ENCODE data around the gene TNIP1.

TNIP1 gene, protein sequence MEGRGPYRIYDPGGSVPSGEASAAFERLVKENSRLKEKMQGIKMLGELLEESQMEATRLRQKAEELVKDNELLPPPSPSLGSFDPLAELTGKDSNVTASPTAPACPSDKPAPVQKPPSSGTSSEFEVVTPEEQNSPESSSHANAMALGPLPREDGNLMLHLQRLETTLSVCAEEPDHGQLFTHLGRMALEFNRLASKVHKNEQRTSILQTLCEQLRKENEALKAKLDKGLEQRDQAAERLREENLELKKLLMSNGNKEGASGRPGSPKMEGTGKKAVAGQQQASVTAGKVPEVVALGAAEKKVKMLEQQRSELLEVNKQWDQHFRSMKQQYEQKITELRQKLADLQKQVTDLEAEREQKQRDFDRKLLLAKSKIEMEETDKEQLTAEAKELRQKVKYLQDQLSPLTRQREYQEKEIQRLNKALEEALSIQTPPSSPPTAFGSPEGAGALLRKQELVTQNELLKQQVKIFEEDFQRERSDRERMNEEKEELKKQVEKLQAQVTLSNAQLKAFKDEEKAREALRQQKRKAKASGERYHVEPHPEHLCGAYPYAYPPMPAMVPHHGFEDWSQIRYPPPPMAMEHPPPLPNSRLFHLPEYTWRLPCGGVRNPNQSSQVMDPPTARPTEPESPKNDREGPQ

DNA sequence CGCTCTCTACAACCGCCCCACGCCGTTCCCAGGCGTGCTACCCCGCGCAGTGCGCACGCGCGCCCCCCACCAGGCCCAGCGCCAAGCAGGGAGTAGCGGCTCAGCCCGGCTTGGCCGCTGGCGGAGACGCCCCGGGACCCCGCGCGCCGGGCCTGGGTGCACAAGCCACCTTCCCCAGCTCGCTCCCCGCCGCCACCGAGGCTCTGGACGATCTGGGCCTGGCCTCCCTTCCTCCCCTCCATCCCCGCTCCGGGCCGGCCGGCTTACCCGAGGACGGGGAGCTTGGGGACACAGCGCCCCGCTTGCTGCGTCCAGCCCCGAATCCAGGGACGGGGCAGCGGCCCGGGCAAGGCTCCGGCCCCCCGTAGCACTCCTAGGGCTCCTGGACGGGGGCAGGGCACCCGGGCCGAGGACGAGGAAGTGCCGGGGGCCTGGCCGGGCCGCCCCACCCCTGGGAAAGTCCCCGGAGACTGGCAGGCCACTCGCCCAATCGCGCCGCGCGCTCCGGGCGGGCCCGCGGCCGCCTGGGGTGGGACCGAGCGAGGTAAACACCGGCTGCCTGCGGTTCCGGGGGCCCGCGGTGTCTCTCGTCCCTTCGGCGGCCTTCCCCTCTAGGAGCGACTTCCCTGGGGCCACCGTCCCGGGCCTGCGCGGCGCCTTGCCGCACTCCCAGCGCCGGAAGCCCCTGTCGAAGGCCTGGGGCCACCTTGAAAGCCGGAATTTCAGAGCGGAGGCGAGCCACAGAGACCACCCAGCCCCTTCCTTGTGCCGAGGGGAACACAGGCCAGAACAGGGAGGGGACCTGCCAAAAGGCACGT is at the start of gene TNIP1:
TSS of gene TNIP1 (minus strand) at position 422 of the 818 bp plus-strand sequence. CDS start 15,939 bp downstream, outside the sequence.
- H3K4me1 ChIP-seq (ENCODE audit: control insufficient read depth, insufficient read depth, low read length) = peaks cover 8% of the 10 kb centered on the region
- H3K9me3 ChIP-seq (ENCODE audit: control insufficient read depth, insufficient read depth, low read length) = no peaks in the 10 kb centered on the region
- no peaks in the 10 kb centered on the region for H3K36me3 ChIP-seq (ENCODE audit: control insufficient read depth, insufficient read depth, low read length)
- peak within 1 kb of the TSS; percentile 80 for H3K4me3 ChIP-seq (ENCODE audit: low read depth, low read length)
- H3K9ac ChIP-seq (ENCODE audit: low read depth, low read length) = peak within 1 kb of the TSS; percentile 76
- peaks cover 4% of the 10 kb centered on the region for H3K27me3 ChIP-seq (ENCODE audit: control insufficient read depth, insufficient read depth, low read length)

DNA sequence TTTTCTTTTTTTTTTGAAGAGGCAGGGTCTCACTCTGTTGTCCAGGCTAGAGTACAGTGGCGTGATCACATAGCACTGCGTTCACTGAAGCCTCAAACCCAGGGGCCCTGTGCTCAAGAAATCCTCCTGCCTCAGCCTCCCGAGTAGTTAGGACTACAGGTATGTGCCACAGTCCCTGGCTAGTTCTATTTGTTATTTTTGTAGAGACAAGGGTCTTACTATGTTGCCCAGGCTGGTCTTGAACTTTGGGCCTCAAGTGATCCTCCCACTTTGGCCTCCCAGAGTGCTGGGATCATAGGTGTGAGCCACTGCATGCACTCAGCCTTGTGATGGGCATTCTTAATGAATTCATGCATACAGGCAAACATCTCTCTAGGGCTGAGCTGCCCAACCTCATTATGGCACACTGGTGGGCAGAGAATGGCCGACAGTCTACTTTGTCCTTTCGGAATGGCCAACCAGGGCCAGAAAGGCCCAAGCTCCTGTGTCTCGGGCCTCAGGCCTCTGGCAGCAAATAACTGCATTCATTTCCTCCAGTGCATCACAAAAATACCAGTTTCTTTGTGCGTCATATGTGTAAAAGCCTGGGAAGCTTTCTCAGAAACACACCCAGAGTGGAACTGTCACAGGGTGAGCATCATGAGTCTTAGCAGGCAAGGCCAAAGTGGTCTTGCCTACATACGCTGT is 49.5 kb upstream of the TNIP1 start:
- no peaks in the 10 kb centered on the region for H3K9me3 ChIP-seq (ENCODE audit: control insufficient read depth, insufficient read depth, low read length)
- H3K4me3 ChIP-seq (ENCODE audit: low read depth, low read length) = no peak overlapping the region
- H3K36me3 ChIP-seq (ENCODE audit: control insufficient read depth, insufficient read depth, low read length) = peaks cover 11% of the 10 kb centered on the region
- no peak overlapping the region for H3K9ac ChIP-seq (ENCODE audit: low read depth, low read length)
- H3K4me1 ChIP-seq (ENCODE audit: control insufficient read depth, insufficient read depth, low read length) = no peaks in the 10 kb centered on the region
- no peaks in the 10 kb centered on the region for H3K27me3 ChIP-seq (ENCODE audit: control insufficient read depth, insufficient read depth, low read length)

DNA sequence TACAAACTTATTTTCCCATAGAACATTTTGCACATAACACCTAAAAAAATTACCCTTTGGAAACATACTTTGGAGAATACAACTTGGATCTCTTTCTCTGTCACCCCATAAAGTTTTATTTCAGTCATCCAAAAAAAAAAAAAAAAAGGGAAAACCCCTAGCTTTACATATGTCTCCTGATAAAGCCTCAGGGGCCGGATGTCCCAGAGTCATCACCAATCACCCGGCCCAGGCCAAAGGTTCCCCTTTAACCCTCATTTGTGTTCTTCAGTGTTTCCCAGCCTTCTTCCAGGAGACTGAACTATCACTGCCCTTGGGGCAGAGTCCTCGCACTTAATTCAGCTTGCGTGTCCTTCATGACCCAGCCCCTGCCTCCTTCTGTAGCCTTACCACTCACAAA is 48.0 kb upstream of the TNIP1 start:
- no peaks in the 10 kb centered on the region for H3K4me1 ChIP-seq (ENCODE audit: control insufficient read depth, insufficient read depth, low read length)
- no peaks in the 10 kb centered on the region for H3K9me3 ChIP-seq (ENCODE audit: control insufficient read depth, insufficient read depth, low read length)
- no peak overlapping the region for H3K4me3 ChIP-seq (ENCODE audit: low read depth, low read length)
- H3K36me3 ChIP-seq (ENCODE audit: control insufficient read depth, insufficient read depth, low read length) = peaks cover 8% of the 10 kb centered on the region
- H3K27me3 ChIP-seq (ENCODE audit: control insufficient read depth, insufficient read depth, low read length) = no peaks in the 10 kb centered on the region
- H3K9ac ChIP-seq (ENCODE audit: low read depth, low read length) = no peak overlapping the region

DNA sequence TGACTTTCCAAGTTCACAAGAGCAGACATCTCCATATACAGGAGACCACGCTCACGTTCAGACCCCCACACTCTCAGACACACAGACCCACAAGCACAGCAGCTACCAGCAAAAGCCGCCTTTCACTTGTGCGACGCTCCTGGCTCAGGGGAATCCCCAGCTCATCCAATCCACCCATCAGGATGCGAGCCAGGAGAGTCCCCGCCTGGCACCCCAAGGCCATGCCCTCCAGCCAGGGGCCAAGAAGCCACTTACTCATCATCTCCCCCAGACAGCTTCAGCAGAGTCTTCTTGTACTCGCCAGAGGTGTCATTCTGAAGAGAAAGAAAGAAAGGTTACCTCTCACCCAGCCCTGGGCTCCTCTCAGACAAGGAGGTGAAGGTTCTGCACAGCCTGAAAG is 47.1 kb upstream of the TNIP1 start:
- peaks cover 10% of the 10 kb centered on the region for H3K36me3 ChIP-seq (ENCODE audit: control insufficient read depth, insufficient read depth, low read length)
- H3K4me1 ChIP-seq (ENCODE audit: control insufficient read depth, insufficient read depth, low read length) = no peaks in the 10 kb centered on the region
- H3K4me3 ChIP-seq (ENCODE audit: low read depth, low read length) = no peak overlapping the region
- no peaks in the 10 kb centered on the region for H3K9me3 ChIP-seq (ENCODE audit: control insufficient read depth, insufficient read depth, low read length)
- no peaks in the 10 kb centered on the region for H3K27me3 ChIP-seq (ENCODE audit: control insufficient read depth, insufficient read depth, low read length)
- H3K9ac ChIP-seq (ENCODE audit: low read depth, low read length) = no peak overlapping the region

DNA sequence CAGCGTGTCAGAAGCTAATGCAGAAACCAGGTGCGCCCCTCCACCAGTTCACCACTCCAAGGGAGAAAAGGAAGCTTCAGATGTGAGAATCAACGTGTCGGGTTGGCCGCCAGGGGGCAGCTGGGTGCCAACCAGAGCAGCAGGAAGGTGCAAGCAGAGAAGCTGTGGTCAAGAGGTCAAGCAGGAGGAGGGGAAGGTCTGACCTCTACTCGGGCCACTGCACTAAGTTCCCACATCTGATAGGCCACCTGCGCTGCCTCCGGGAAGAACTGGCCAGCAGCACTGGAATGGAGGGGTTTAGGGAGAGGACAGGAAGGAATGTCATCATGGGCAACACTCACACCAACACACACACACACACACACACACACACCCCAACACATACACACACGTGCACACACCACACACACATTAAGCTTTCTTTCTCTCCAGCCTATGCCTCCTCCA is 45.4 kb upstream of the TNIP1 start:
- H3K27me3 ChIP-seq (ENCODE audit: control insufficient read depth, insufficient read depth, low read length) = no peaks in the 10 kb centered on the region
- no peak overlapping the region for H3K9ac ChIP-seq (ENCODE audit: low read depth, low read length)
- no peaks in the 10 kb centered on the region for H3K9me3 ChIP-seq (ENCODE audit: control insufficient read depth, insufficient read depth, low read length)
- peaks cover 22% of the 10 kb centered on the region for H3K36me3 ChIP-seq (ENCODE audit: control insufficient read depth, insufficient read depth, low read length)
- no peak overlapping the region for H3K4me3 ChIP-seq (ENCODE audit: low read depth, low read length)
- H3K4me1 ChIP-seq (ENCODE audit: control insufficient read depth, insufficient read depth, low read length) = no peaks in the 10 kb centered on the region

DNA sequence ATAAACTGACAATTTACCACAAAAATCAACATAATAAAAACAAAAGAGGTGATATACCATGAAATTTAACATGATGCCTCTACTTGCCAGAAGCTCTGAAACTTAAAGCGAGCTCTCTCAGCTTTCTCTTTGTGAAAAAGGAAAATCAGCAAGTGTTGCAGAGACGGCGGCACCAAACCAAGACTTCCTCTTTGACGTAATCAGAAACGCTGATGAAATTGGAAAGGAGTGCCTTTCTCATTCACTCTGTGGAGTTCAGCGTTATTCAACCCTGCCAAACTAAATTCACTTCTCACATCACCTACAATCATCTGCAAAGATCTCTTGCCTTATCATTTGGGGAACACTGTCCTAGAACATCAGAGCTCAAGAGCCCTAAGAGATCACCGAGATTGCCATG is 44.6 kb upstream of the TNIP1 start:
- no peaks in the 10 kb centered on the region for H3K27me3 ChIP-seq (ENCODE audit: control insufficient read depth, insufficient read depth, low read length)
- H3K9me3 ChIP-seq (ENCODE audit: control insufficient read depth, insufficient read depth, low read length) = no peaks in the 10 kb centered on the region
- no peaks in the 10 kb centered on the region for H3K4me1 ChIP-seq (ENCODE audit: control insufficient read depth, insufficient read depth, low read length)
- no peak overlapping the region for H3K9ac ChIP-seq (ENCODE audit: low read depth, low read length)
- peaks cover 22% of the 10 kb centered on the region for H3K36me3 ChIP-seq (ENCODE audit: control insufficient read depth, insufficient read depth, low read length)
- no peak overlapping the region for H3K4me3 ChIP-seq (ENCODE audit: low read depth, low read length)

DNA sequence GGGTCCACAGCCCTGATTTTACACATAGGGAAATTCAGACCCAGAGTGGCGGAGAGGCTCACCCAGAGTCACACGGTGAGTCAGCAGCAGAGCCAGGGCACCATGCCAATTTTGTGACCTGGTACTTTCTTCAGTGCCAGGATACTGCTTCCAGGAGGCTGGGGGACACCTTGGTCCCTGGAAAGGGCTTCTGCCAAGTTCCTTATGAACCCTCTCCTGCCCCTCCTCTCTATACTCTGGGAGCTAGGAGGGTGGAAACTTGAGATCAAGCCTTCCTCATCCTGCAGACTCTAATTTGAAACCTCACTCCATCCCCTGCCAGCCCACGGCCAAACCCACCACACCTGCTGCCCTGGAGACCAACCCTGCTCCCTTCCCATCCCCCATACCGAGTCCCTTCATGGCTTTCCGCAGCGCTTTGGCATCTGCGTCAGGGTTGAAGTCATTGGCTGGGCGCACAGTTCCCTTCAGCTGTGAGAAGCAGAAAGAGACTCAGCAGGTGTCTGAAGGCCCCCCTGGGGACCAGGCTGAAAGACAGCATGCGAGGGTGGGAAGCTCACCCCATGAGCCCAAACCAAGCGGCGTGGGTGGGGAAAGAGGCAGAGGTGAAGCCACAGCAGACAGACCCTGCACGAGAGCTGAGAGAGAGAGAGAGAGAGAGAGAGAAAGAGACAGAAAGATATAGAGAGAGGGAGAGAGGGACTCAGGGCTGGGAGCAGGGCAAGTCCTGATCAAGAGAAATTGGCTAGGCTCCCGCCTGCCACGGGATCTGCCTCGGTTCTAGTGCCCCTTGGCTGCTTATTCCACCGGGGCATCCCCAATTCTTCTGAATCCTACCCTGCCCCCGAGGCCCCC is 43.3 kb upstream of the TNIP1 start:
- no peaks in the 10 kb centered on the region for H3K9me3 ChIP-seq (ENCODE audit: control insufficient read depth, insufficient read depth, low read length)
- no peaks in the 10 kb centered on the region for H3K27me3 ChIP-seq (ENCODE audit: control insufficient read depth, insufficient read depth, low read length)
- no peak overlapping the region for H3K4me3 ChIP-seq (ENCODE audit: low read depth, low read length)
- H3K9ac ChIP-seq (ENCODE audit: low read depth, low read length) = no peak overlapping the region
- H3K4me1 ChIP-seq (ENCODE audit: control insufficient read depth, insufficient read depth, low read length) = no peaks in the 10 kb centered on the region
- peaks cover 22% of the 10 kb centered on the region for H3K36me3 ChIP-seq (ENCODE audit: control insufficient read depth, insufficient read depth, low read length)

DNA sequence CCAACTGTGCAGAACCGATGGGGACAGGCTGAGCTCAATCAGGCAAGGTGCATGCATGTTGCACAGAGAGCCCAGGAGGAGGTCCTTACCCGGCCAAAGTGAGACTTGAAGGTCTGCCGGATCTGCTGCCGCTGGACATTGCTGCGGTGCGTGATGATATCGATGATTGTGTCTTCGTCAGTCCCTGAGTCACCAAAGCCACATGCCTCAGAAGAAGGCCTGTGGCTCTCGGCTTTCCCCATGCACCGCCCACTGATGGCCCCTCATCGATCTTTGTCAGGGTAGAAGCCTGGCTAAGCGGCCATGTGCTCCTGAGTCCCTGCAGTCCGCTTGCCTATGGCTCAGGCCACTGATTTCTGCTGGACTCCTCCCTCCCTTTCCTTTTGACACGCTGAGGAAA is 42.0 kb upstream of the TNIP1 start:
- no peaks in the 10 kb centered on the region for H3K4me1 ChIP-seq (ENCODE audit: control insufficient read depth, insufficient read depth, low read length)
- no peak overlapping the region for H3K9ac ChIP-seq (ENCODE audit: low read depth, low read length)
- H3K4me3 ChIP-seq (ENCODE audit: low read depth, low read length) = no peak overlapping the region
- H3K36me3 ChIP-seq (ENCODE audit: control insufficient read depth, insufficient read depth, low read length) = peaks cover 26% of the 10 kb centered on the region
- H3K27me3 ChIP-seq (ENCODE audit: control insufficient read depth, insufficient read depth, low read length) = no peaks in the 10 kb centered on the region
- no peaks in the 10 kb centered on the region for H3K9me3 ChIP-seq (ENCODE audit: control insufficient read depth, insufficient read depth, low read length)

DNA sequence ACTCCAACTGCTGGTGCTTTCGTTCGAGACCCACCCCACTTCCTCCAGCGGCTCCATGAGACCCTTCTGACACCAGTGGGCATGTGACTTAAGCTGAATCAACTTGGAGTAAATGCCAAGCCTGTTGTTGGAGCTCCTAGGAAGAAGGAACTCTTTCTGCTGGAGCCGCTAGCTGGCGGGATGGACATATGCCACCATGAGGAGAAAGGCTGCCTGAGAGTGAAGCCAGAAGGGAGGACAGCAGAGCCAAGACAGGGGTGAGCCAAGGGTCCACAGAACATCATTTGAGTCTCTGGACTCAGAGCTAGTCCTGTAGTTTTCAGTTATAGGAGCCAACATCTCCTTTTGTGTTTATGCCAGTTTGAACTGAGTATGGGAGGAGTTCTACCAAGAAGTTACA is 40.8 kb upstream of the TNIP1 start:
- Histone ChIP-seq H3K4me1 (ENCODE audit: control insufficient read depth, insufficient read depth, low read length) (no peaks in the 10 kb centered on the region), H3K4me3 (ENCODE audit: low read depth, low read length) (no peak overlapping the region), H3K36me3 (ENCODE audit: control insufficient read depth, insufficient read depth, low read length) (peaks cover 34% of the 10 kb centered on the region), H3K9me3 (ENCODE audit: control insufficient read depth, insufficient read depth, low read length) (no peaks in the 10 kb centered on the region), H3K9ac (ENCODE audit: low read depth, low read length) (no peak overlapping the region), H3K27me3 (ENCODE audit: control insufficient read depth, insufficient read depth, low read length) (no peaks in the 10 kb centered on the region)

DNA sequence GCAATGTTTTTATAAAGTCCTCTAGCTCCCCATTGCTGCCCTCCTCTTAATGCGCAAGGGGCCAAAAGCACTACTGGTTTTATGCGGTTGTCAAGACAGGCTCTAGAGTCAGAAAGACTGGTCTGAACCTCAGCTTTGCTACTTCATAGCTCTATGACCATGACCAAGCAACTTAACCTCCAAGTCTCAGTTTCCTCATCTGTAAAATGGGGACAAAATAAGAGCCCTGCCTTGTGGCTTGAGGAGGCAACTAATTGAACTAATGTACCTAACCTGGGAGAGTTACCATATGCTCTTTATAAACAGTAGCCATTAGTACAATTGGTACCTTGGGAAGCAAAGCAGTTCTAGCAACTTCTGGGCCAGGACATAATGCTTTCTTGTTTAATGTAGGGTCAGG is 40.3 kb upstream of the TNIP1 start:
- no peaks in the 10 kb centered on the region for H3K4me1 ChIP-seq (ENCODE audit: control insufficient read depth, insufficient read depth, low read length)
- H3K4me3 ChIP-seq (ENCODE audit: low read depth, low read length) = no peak overlapping the region
- no peaks in the 10 kb centered on the region for H3K9me3 ChIP-seq (ENCODE audit: control insufficient read depth, insufficient read depth, low read length)
- H3K9ac ChIP-seq (ENCODE audit: low read depth, low read length) = no peak overlapping the region
- H3K27me3 ChIP-seq (ENCODE audit: control insufficient read depth, insufficient read depth, low read length) = no peaks in the 10 kb centered on the region
- H3K36me3 ChIP-seq (ENCODE audit: control insufficient read depth, insufficient read depth, low read length) = peaks cover 34% of the 10 kb centered on the region

Measured in iPS-15b (cell line).